Body of pancreas (tissue), 4 donors: ENCODE data around the gene GPR52.

Experiments used
- CTCF ChIP-seq, 7 experiments: fragments of 450-650 bp in 4 of 7; fragments of 200-600 bp in 3 of 7; sonication (generic) in 3 of 7; IDR thresholded peaks; one replicate each; pipeline ENCODE4 v1.5.1; 2016 to 2019; ENCODE audit warnings: antibody characterized with exemption in 7 of 7
- POLR2A ChIP-seq, 3 donors: fragments of 450-650 bp; IDR thresholded peaks; one replicate each; pipeline ENCODE4 v1.6.1; 2016; ENCODE audit warnings: antibody characterized with exemption in 3 of 3, mild to moderate bottlenecking in 2 of 3

GRCh38 chr1:174425121-174425520 lies 22.6 kb upstream of the GPR52 start:
- no peak for TF ChIP-seq CTCF (IDR thresholded peaks at IDR 0.05)
- no peak for TF ChIP-seq POLR2A (IDR thresholded peaks at IDR 0.05)
